Stimulated activated CD4-positive, alpha-beta T cell treated with anti-CD3 and anti-CD28 coated beads, Interleukin-1b, Interleukin-23, amount 100 ng/mL, for 4 hours (primary cell): ENCODE measurements around the gene FAM24A.
A peak's percentile ranks its signal among the peaks of the same experiment; 100 is the strongest.
"Not testable (repeated sequence)": the region's sequence is repeated elsewhere in the genome, so short reads cannot be mapped to it uniquely, and the experiment has no call there.

Experiments used
- DNase-seq, 2 donors: peaks; one replicate each; pipeline ENCODE4 v3.0.0-alpha.2; 2020; ENCODE audit warnings: low read depth in 2 of 2

Gene FAM24A

GRCh38 chr10:122910310-122910709 is at the start of gene FAM24A:
Gene FAM24A (plus strand): TSS chr10:122910610. CDS start chr10:122911635, 1,025 bp downstream.
- no peak for DNase-seq

GRCh38 chr10:122861711-122862161 is 48.7 kb upstream of the FAM24A start:
- DNase-seq: no peak

GRCh38 chr10:122863216-122864193 is 46.9 kb upstream of the FAM24A start:
- no peak for DNase-seq

GRCh38 chr10:122864194-122864592 is 46.2 kb upstream of the FAM24A start:
- no peak for DNase-seq

- no peak for DNase-seq
These were observed 45.5 kb upstream of the FAM24A start for GRCh38 chr10:122864901-122865300.

- DNase-seq: not testable (repeated sequence)
These were observed 43.5 kb upstream of the FAM24A start for GRCh38 chr10:122866757-122867482.

- not testable (repeated sequence) for DNase-seq
These were observed 41.6 kb upstream of the FAM24A start for GRCh38 chr10:122868768-122869167.

GRCh38 chr10:122871947-122872346 is 38.5 kb upstream of the FAM24A start:
- not testable (repeated sequence) for DNase-seq

- no peak for DNase-seq
These were observed 34.5 kb upstream of the FAM24A start for GRCh38 chr10:122875843-122876466.

GRCh38 chr10:122876467-122876855 is 33.9 kb upstream of the FAM24A start:
- DNase-seq: no peak

GRCh38 chr10:122877264-122877663 is 33.1 kb upstream of the FAM24A start:
- no peak for DNase-seq

- no peak for DNase-seq
These were observed 31.5 kb upstream of the FAM24A start for GRCh38 chr10:122878799-122879338.

- DNase-seq: peak; percentile 87 to 93
These were observed 30.8 kb upstream of the FAM24A start, which contains the start of gene FAM24B for GRCh38 chr10:122879339-122880273. Gene FAM24B (minus strand): TSS chr10:122879581. CDS start chr10:122850515, 29,066 bp downstream.

GRCh38 chr10:122882766-122883165 is 27.6 kb upstream of the FAM24A start:
- DNase-seq: no peak

GRCh38 chr10:122884166-122884565 is 26.2 kb upstream of the FAM24A start:
- no peak for DNase-seq

GRCh38 chr10:122894261-122894944 is 16.0 kb upstream of the FAM24A start:
- DNase-seq: no peak

GRCh38 chr10:122903861-122904260 is 6.5 kb upstream of the FAM24A start:
- DNase-seq: not testable (repeated sequence)

GRCh38 chr10:122911889-122912484 is 1.6 kb downstream of the FAM24A start:
- DNase-seq: peak; percentile 13 to 39

GRCh38 chr10:122915700-122916099 is 5.3 kb downstream of the FAM24A start:
- no peak for DNase-seq
